22Rv1 (cell line): ENCODE measurements around the gene DCAF17.
"Not testable (repeated sequence)": the region's sequence is repeated elsewhere in the genome, so short reads cannot be mapped to it uniquely, and the experiment has no call there.

Experiments used
- CTCF ChIP-seq: fragments of 450-650 bp; IDR thresholded peaks from 2 replicates; pipeline ENCODE4 v1.5.1; 2017; ENCODE audit warnings: mild to moderate bottlenecking
- ZFX ChIP-seq: fragments of 450-650 bp; IDR thresholded peaks from 2 replicates; pipeline ENCODE4 v1.6.1; 2017; ENCODE audit warnings: antibody characterized with exemption, borderline replicate concordance

- not testable (repeated sequence) for TF ChIP-seq CTCF, ZFX
Observed at GRCh38 chr2:171422710-171423495, 11.1 kb upstream of the DCAF17 start.
